ENCODE results near the gene CDC14A. TPM values are rescaled to one million over a fixed set of nuclear protein-coding genes. Genes with fewer than 3 reads are reported as not detected.

CDC14A gene
- total RNA-seq, 1 experiment from 2014 or later: 11.1 TPM

DNA sequence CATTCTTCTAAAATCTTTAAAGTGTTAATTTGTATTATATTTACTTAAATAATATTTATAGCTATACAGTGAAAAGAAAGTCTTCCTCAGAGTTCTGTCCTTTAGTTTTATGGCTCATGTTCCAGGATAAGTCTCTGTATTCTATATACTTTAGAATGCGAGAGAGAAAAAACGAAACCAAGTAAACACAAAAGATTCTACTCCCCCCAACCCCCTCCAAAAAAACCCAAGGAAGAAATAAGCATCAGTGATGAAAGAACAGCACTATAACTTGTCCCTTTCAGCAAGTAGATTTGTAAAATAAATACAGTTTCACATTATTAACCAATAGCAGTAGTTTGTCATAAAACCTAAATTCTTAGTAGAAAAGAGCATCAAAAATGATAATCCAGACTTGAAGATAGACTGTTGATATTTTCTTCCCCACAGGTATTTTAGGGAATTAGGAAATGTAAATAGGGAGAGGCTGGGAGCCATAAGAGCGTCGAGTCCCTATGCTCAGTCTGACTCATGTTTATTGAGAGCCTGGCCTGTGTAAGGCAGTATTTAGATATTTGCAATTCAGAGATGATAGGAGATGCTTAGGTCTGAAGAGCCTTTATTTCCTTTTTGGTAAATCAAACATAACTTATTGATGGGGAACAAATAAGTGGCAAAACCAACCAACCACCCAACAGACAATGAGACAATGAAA lies 35.5 kb downstream of the CDC14A start (continued):
- no peak for TF ChIP-seq SOX15 (CRISPR knock-in tag; IDR thresholded peaks at IDR 0.05)
- no peak for TF ChIP-seq GABPB1 (CRISPR knock-in tag; IDR thresholded peaks at IDR 0.05)
- no peak for TF ChIP-seq FOXP1 (CRISPR knock-in tag; IDR thresholded peaks at IDR 0.05; ENCODE audit: borderline replicate concordance)
- TF ChIP-seq CREM (CRISPR knock-in tag; IDR thresholded peaks at IDR 0.05): no peak
- TF ChIP-seq USF2 (CRISPR knock-in tag; IDR thresholded peaks at IDR 0.05): no peak
- TF ChIP-seq ZNF671 (CRISPR knock-in tag; IDR thresholded peaks at IDR 0.05): no peak
- TF ChIP-seq, protein P1, sequence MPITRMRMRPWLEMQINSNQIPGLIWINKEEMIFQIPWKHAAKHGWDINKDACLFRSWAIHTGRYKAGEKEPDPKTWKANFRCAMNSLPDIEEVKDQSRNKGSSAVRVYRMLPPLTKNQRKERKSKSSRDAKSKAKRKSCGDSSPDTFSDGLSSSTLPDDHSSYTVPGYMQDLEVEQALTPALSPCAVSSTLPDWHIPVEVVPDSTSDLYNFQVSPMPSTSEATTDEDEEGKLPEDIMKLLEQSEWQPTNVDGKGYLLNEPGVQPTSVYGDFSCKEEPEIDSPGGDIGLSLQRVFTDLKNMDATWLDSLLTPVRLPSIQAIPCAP (CRISPR knock-in tag; IDR thresholded peaks at IDR 0.05): no peak

GRCh38 chr1:100390531-100390930 lies 38.2 kb downstream of the CDC14A start:
- TF ChIP-seq, protein P2, sequence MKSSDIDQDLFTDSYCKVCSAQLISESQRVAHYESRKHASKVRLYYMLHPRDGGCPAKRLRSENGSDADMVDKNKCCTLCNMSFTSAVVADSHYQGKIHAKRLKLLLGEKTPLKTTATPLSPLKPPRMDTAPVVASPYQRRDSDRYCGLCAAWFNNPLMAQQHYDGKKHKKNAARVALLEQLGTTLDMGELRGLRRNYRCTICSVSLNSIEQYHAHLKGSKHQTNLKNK (CRISPR knock-in tag; IDR thresholded peaks at IDR 0.05): no peak
- TF ChIP-seq MYBL2 (CRISPR knock-in tag; IDR thresholded peaks at IDR 0.05) (no peak), ZNF121 (CRISPR knock-in tag; IDR thresholded peaks at IDR 0.05) (no peak), OVOL2 (CRISPR knock-in tag; IDR thresholded peaks at IDR 0.05; ENCODE audit: borderline replicate concordance) (no peak), PRRX2 (CRISPR knock-in tag; IDR thresholded peaks at IDR 0.05) (no peak), ZNF423 (CRISPR knock-in tag; IDR thresholded peaks at IDR 0.05) (no peak), ARID4B (CRISPR knock-in tag; IDR thresholded peaks at IDR 0.05; ENCODE audit: borderline replicate concordance) (no peak), FOXP1 (CRISPR knock-in tag; IDR thresholded peaks at IDR 0.05; ENCODE audit: borderline replicate concordance) (no peak), TEAD1 (CRISPR knock-in tag; IDR thresholded peaks at IDR 0.05) (no peak), ZNF281 (CRISPR knock-in tag; IDR thresholded peaks at IDR 0.05) (no peak), MLX (CRISPR knock-in tag; IDR thresholded peaks at IDR 0.05) (no peak), JAZF1 (CRISPR knock-in tag; IDR thresholded peaks at IDR 0.05) (no peak)
- TF ChIP-seq, protein P3, sequence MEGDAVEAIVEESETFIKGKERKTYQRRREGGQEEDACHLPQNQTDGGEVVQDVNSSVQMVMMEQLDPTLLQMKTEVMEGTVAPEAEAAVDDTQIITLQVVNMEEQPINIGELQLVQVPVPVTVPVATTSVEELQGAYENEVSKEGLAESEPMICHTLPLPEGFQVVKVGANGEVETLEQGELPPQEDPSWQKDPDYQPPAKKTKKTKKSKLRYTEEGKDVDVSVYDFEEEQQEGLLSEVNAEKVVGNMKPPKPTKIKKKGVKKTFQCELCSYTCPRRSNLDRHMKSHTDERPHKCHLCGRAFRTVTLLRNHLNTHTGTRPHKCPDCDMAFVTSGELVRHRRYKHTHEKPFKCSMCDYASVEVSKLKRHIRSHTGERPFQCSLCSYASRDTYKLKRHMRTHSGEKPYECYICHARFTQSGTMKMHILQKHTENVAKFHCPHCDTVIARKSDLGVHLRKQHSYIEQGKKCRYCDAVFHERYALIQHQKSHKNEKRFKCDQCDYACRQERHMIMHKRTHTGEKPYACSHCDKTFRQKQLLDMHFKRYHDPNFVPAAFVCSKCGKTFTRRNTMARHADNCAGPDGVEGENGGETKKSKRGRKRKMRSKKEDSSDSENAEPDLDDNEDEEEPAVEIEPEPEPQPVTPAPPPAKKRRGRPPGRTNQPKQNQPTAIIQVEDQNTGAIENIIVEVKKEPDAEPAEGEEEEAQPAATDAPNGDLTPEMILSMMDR (IDR thresholded peaks at IDR 0.05): no peak
- POLR2A ChIA-PET: no interaction called here
- H3K4me3 Mint-ChIP-seq: no peak overlapping the region
- CTCF ChIA-PET: no interaction called here
- H3K4me1 Mint-ChIP-seq: peaks cover 18% of the 10 kb centered on the region
- ATAC-seq (no peak), DNase-seq (ENCODE audit: low spot score) (no peak)
- H3K27me3 Mint-ChIP-seq (ENCODE audit: low read depth): no peaks in the 10 kb centered on the region
- H3K9me3 Mint-ChIP-seq: no peaks in the 10 kb centered on the region
- H3K36me3 Mint-ChIP-seq: no peaks in the 10 kb centered on the region; the same call in 1 of the 2 replicates
- no peak overlapping the region for H3K27ac Mint-ChIP-seq
